DMS79 (cell line): ENCODE results near the gene SACS.
A peak's percentile ranks its signal among the peaks of the same experiment; 100 is the strongest.
"Not testable (repeated sequence)": the region's sequence is repeated elsewhere in the genome, so short reads cannot be mapped to it uniquely, and the experiment has no call there.

Experiments used
- DNase-seq: peaks from one replicate; lab custom pipeline; 2025; lab: John Stamatoyannopoulos, UW

SACS gene

GRCh38 chr13:23357349-23357748 lies 76.2 kb downstream of the SACS start:
- DNase-seq = no peak

GRCh38 chr13:23356368-23356767 lies 77.1 kb downstream of the SACS start:
- DNase-seq = no peak

GRCh38 chr13:23354520-23354919 lies 79.0 kb downstream of the SACS start:
- no peak for DNase-seq

- no peak for DNase-seq
Measured at GRCh38 chr13:23352161-23352560, 81.3 kb downstream of the SACS start.

DNA sequence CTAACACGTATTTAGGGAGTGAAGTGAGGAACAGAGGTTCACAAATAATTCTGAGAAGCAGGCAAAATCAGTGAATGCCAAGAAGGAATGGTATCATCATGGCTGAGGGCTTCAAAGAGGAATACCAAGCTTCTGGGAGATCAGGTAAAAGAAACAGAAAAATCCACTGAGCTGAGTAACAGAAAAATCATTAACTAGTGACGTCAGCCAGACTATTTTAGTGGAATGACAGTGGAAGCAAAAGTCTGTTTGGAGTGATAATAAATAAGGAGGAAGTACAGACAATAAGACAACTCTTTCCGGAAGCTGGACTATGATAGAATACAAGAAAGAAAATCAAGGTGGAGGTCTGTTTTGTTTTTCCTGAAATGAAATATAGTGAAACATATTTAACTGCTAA lies 83.5 kb downstream of the SACS start:
- no peak for DNase-seq

GRCh38 chr13:23349161-23349897 lies 84.2 kb downstream of the SACS start:
- DNase-seq = no peak

- no peak for DNase-seq
Measured at GRCh38 chr13:23348262-23349127, 85.0 kb downstream of the SACS start.

DNA sequence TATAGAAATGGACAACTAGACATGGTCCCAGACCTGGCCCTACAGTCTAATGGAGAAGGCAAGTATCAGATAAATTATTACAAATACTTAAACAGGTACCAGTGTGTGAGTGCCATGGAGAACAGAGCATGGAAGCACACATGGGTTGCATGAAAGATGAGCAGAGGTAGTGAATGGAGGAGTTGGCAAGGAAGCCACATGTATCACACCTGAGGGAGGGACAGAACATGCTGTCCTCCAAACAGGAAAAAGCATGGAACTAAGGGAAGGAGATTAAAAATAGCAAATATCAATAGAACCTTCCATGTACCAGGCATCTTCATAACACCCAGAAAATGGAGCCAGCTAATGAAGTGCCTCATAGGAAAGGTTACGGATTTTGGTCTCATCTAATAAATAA lies 85.9 kb downstream of the SACS start:
- DNase-seq = no peak

DNA sequence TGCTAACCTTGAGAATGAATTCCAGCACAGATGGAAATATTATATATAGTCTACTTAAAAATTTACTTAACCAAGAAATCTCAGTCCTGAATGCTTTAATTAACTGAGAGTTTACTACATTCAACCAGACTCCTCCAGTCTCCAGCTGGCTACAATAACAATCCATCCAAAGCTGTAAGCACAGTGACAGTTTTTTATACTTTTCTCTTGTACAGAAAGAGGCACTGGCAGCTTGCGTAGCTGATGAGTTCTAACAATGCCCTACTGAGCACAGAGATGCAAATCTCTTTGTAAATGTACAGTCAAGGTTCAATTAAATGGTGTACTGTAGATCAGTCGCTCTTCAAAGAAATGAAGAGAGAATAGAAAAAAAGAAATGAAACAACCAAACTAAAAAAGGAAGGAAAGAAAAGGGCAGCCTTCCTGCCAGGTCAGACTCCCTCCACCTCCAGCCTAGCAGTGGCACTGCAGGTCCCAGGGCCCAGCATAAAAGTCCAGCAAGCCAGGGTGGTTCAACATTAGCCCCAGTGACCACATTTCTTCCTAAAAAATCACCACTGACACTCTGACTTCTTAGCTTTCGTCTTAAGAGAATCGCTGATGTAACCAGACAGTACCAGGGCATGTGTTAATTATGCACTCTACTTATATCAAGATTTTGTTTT lies 88.4 kb downstream of the SACS start:
- DNase-seq = no peak

GRCh38 chr13:23339225-23339624 lies 94.3 kb downstream of the SACS start:
- no peak for DNase-seq

- no peak for DNase-seq
Measured at GRCh38 chr13:23330356-23330755, 103.1 kb downstream of the SACS start.

- no peak for DNase-seq
Measured at GRCh38 chr13:23325191-23325590, 108.3 kb downstream of the SACS start.

- DNase-seq = no peak
Measured at GRCh38 chr13:23323946-23324709, 109.4 kb downstream of the SACS start.

GRCh38 chr13:23322353-23323336 lies 110.9 kb downstream of the SACS start:
- DNase-seq = no peak

- DNase-seq = no peak
Measured at GRCh38 chr13:23321535-23322241, 111.8 kb downstream of the SACS start.

- DNase-seq = no peak
Measured at GRCh38 chr13:23320926-23321534, 112.5 kb downstream of the SACS start.

DNA sequence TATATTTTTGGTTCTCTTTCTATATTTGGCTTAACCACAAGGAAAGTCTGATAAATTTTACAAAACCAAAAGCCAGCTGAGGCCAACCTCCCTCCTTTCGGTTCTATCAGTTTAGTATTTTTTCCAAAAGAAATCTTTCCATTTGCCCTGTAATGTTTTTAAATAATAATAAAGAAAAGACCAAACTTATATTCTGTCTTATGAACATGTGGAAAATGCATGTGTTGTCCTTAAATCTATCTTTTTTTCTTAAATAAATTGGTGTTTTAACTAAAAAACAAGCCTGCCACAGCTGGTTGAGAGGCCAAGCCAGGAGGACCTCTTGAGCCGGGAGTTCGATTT lies 113.6 kb downstream of the SACS start:
- DNase-seq = no peak

GRCh38 chr13:23314837-23315236 lies 118.7 kb downstream of the SACS start:
- DNase-seq = not testable (repeated sequence)

DNA sequence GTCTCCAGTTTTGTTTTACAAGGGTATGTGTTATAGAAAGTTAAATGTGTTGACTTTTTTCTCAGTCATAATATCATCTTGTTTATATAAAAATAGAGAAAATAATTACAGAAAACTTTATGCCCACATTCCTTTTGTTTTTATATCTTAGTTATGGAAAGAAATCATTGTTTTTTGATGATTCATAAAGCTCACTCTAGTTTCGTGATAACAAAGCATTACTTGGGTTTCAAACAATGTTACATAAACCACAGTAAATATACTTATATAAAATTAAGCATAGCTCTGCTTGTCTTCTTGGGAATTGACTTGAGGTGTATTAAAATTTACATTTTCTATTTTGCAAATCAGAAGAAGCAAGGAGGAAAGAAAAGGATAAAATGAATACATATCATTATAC lies 140.9 kb downstream of the SACS start:
- no peak for DNase-seq

DNA sequence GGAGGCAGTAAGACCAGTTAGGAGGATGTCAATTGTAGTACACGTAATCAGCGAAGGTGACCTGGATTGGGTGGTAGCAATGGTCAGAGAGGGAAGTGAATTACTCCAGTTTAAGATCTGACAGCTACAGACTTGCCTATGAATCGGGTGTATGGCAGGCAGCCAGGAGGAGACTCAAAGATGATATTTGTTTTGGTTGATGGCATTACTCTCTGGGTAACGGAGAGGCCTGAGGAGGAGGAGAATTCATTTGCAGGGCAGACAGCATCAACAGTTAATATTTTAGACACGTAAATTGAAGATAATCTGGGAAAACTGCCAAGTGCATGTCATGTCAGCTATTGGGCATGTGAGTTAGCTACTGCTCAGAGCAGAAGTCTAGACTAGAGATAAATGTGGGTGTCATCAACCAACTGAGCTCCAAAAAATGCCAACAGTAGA lies 143.6 kb downstream of the SACS start:
- peak; percentile 11 for DNase-seq
